CD4-positive, alpha-beta T cell treated with Interleukin-10 for 1 hour (primary cell): ENCODE results near the gene RPL3.

Experiments used
- DNase-seq: peaks from one replicate; pipeline ENCODE4 v3.0.0-alpha.2; 2020

Gene RPL3

GRCh38 chr22:39297490-39298240 is 21.8 kb downstream of the RPL3 start:
- no peak for DNase-seq

GRCh38 chr22:39296981-39297489 is 22.4 kb downstream of the RPL3 start:
- DNase-seq, result no peak

GRCh38 chr22:39296535-39296934 is 22.9 kb downstream of the RPL3 start:
- DNase-seq, result no peak

GRCh38 chr22:39294571-39295468 is 24.6 kb downstream of the RPL3 start:
- no peak for DNase-seq

- no peak for DNase-seq
Observed at GRCh38 chr22:39293766-39294368, 25.6 kb downstream of the RPL3 start.

- no peak for DNase-seq
Observed at GRCh38 chr22:39292561-39293074, 26.8 kb downstream of the RPL3 start.

- DNase-seq, result no peak
Observed at GRCh38 chr22:39292031-39292462, 27.4 kb downstream of the RPL3 start.

GRCh38 chr22:39291523-39291922 is 27.9 kb downstream of the RPL3 start:
- DNase-seq, result no peak

- DNase-seq, result no peak
Observed at GRCh38 chr22:39290724-39291161, 28.7 kb downstream of the RPL3 start.

- DNase-seq, result no peak
Observed at GRCh38 chr22:39289975-39290720, 29.3 kb downstream of the RPL3 start.

- no peak for DNase-seq
Observed at GRCh38 chr22:39289533-39289932, 29.9 kb downstream of the RPL3 start.

GRCh38 chr22:39288135-39288898 is 31.1 kb downstream of the RPL3 start:
- no peak for DNase-seq

GRCh38 chr22:39287076-39287725 is 32.2 kb downstream of the RPL3 start:
- DNase-seq, result no peak

- DNase-seq, result no peak
Observed at GRCh38 chr22:39284983-39285382, 34.4 kb downstream of the RPL3 start.

- no peak for DNase-seq
Observed at GRCh38 chr22:39284142-39284980, 35.1 kb downstream of the RPL3 start.

GRCh38 chr22:39283322-39284141 is 35.9 kb downstream of the RPL3 start:
- DNase-seq, result no peak

GRCh38 chr22:39282645-39283321 is 36.6 kb downstream of the RPL3 start:
- DNase-seq, result no peak

GRCh38 chr22:39281126-39281525 is 38.3 kb downstream of the RPL3 start:
- DNase-seq, result no peak
